Panc1 (cell line): Measurements from ENCODE around the gene RAPSN.

Experiments used
- CTCF ChIP-seq: fragments of 450-650 bp; IDR thresholded peaks from 2 replicates; pipeline ENCODE4 v1.5.1; 2017; ENCODE audit warnings: mild to moderate bottlenecking
- POLR2AphosphoS5 ChIP-seq: IDR thresholded peaks from 2 replicates; pipeline ENCODE4 v1.6.1; 2012; ENCODE audit warnings: mild to moderate bottlenecking, low read depth, low read length, moderate library complexity
- SIN3A ChIP-seq: IDR thresholded peaks from 2 replicates; pipeline ENCODE4 v1.6.1; 2012; ENCODE audit warnings: low read depth, mild to moderate bottlenecking, low read length, moderate library complexity, borderline replicate concordance; ENCODE audit not compliant: insufficient read depth
- TF ChIP-seq, protein P1 (sequence below), 2 experiments: IDR thresholded peaks; 2 replicates each; pipeline ENCODE4 v1.6.1; 2011 to 2012; ENCODE audit warnings: low read depth in 2 of 2, control low read depth in 1 of 2, low read length in 1 of 2, mild to moderate bottlenecking in 1 of 2, moderate library complexity in 1 of 2; ENCODE audit not compliant: insufficient read depth in 1 of 2

- TF ChIP-seq CTCF (no peak), POLR2AphosphoS5 (no peak), SIN3A (no peak)
- TF ChIP-seq, protein P1, sequence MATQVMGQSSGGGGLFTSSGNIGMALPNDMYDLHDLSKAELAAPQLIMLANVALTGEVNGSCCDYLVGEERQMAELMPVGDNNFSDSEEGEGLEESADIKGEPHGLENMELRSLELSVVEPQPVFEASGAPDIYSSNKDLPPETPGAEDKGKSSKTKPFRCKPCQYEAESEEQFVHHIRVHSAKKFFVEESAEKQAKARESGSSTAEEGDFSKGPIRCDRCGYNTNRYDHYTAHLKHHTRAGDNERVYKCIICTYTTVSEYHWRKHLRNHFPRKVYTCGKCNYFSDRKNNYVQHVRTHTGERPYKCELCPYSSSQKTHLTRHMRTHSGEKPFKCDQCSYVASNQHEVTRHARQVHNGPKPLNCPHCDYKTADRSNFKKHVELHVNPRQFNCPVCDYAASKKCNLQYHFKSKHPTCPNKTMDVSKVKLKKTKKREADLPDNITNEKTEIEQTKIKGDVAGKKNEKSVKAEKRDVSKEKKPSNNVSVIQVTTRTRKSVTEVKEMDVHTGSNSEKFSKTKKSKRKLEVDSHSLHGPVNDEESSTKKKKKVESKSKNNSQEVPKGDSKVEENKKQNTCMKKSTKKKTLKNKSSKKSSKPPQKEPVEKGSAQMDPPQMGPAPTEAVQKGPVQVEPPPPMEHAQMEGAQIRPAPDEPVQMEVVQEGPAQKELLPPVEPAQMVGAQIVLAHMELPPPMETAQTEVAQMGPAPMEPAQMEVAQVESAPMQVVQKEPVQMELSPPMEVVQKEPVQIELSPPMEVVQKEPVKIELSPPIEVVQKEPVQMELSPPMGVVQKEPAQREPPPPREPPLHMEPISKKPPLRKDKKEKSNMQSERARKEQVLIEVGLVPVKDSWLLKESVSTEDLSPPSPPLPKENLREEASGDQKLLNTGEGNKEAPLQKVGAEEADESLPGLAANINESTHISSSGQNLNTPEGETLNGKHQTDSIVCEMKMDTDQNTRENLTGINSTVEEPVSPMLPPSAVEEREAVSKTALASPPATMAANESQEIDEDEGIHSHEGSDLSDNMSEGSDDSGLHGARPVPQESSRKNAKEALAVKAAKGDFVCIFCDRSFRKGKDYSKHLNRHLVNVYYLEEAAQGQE (IDR thresholded peaks at IDR 0.05; ENCODE audit: insufficient read depth in 1 of 2, low read depth in 2 of 2, low read length in 1 of 2), result no peak
Measured at GRCh38 chr11:47467357-47467756, 18.4 kb upstream of the RAPSN start.
